GM12892 (cell line): ENCODE measurements around the gene TCF12.

Experiments used
- POLR2A ChIP-seq: IDR thresholded peaks from 2 replicates; pipeline ENCODE4 v1.6.1; 2011; ENCODE audit warnings: low read depth, low read length, control low read depth
- POLR2AphosphoS5 ChIP-seq: IDR thresholded peaks from 2 replicates; pipeline ENCODE4 v1.6.1; 2011; ENCODE audit warnings: low read depth, low read length, control low read depth
- TAF1 ChIP-seq: IDR thresholded peaks from 2 replicates; pipeline ENCODE4 v1.6.1; 2011; ENCODE audit warnings: low read depth, mild to moderate bottlenecking, control low read depth, low read length, borderline replicate concordance

DNA sequence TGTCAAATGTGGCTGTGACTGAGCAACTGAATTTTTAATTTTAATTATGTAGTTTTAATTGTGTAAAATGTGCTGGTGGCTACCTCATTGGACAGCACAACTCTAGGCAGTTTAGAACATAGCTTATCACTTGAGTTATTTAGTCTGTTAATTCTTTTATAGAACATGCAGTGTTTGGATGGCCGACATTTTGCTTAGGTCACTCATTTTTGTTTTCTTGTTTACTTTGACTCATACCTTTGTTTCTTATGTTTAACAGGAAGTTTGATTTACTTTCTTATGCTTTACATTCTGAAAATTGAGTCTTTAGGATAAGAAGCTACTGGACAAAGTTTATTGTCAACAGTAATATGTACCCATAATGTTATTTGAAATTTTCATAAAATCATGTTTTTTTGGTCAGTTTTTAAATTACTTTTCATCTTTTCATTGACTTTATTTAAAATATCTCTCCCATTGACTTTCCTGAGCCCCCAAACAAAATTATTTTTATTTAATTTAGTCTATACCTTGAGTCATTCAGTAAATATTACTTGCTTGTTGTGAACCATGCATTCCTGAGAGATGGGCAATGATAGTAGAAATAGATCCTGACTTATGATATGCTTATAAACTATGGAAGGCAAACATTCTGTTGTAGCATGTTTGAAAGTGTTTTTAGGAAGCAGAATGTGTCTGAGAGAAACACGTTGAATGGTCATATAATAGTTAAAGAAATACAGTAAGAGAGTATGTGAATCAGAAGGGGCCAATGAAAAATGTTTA lies 60.6 kb downstream of the TCF12 start:
- no peak for TF ChIP-seq POLR2A
- TF ChIP-seq POLR2AphosphoS5: no peak
- TF ChIP-seq TAF1: no peak
